Left kidney (tissue), 2 donors: ENCODE data around the gene AGBL5. TPM values are rescaled to one million over a fixed set of nuclear protein-coding genes. Genes with fewer than 3 reads are reported as not detected.
"Not testable (repeated sequence)": the region's sequence is repeated elsewhere in the genome, so short reads cannot be mapped to it uniquely, and the experiment has no call there.

ENCODE experiments used
- DNase-seq: peaks from one replicate; pipeline ENCODE4 v3.0.0-alpha.2; 2013
- polyA plus RNA-seq: library from polyadenylated mRNA; unstranded; fragments of 120-200 nt; gene quantifications from one replicate; pipeline ENCODE4 v1.2.1, GENCODE V29; 2013; ENCODE audit not compliant: insufficient read length

The AGBL5 gene
- polyA plus RNA-seq, 1 donor, result 66.9 TPM

DNA sequence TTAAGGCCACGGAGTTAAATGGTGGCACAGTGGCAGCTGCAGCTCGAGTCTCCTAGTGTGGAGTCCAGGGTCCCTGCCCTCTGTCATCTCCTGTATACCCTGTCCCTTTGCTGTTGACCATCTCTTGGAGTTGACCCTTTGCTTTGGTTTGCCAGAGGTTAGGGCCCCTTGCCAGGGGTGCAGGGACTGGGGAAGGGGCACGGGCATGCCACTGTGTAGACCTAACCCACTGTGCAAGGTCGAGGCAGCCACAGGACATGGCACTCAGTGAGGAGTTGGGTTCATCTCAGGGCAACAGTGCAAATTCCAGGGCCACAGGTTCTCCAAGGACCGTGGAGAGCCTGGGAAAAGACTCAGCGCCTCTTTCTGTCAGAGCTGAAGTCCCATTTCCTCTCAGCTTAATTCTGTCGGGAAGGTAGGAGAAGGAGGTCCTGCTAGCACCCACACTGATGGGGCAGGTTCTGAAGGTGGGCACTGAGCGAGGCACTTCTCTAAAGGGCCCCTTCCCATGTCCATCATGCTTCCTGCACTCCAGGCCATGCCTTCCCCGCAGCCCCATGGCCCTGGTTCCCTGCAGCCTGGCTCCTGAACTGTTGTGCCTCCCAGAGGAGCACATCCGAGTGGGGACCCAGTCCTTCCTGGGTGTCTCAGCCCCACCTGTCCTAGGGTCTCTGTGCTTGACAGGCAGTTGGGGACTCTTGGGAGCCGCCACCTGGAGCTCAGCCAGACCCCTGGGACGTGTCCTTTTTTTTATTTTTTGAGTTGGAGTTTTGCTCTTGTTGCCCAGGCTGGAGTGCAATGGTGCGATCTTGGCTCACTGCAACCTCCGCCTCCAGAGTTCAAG lies 37.9 kb downstream of the AGBL5 start:
- no peak for DNase-seq

DNA sequence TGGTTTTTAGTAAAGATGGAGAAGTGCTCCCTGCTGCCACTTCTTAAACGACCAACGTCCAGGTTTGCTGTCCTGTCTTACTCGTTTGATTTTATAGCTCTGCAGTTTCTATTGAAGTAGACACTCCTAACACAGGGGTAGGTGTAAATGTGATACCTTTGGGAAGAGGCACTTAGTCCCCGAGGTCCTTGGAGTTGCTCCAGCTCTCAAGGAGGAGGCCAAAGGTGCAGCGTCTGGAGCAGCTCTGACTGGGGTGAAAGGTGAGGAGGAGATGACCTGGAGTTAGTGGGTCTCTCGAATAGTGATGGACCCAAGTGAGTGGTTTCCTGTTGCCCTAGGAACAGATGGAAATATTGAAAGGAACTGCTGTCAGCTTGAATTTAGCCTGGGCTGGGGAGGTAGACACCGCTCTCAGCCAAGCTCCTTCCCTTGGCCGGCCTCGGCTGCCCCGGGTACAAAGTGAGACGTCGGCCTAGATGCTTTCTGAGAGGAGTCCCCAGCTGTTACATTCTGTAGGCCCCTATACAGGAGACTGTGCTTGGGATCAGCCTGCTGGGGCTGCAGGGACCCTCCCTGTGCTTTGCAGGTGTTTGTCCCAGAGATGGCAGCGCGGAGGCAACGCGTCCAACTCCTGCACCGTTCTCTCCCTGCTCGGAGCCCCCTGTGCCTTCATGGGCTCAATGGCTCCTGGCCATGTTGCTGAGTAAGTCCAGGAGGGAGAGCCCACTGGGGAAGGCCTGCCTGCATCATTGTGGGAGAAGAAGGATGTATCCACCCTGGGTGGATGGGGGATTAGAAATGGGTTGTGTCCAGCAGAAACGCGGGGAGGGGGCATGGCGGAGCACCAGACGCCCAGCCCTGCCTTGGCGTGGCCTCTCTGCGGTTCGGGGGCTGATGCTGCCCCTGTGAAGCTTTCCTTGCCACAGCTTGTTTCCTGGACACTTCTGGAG lies 40.6 kb downstream of the AGBL5 start:
- no peak for DNase-seq

DNA sequence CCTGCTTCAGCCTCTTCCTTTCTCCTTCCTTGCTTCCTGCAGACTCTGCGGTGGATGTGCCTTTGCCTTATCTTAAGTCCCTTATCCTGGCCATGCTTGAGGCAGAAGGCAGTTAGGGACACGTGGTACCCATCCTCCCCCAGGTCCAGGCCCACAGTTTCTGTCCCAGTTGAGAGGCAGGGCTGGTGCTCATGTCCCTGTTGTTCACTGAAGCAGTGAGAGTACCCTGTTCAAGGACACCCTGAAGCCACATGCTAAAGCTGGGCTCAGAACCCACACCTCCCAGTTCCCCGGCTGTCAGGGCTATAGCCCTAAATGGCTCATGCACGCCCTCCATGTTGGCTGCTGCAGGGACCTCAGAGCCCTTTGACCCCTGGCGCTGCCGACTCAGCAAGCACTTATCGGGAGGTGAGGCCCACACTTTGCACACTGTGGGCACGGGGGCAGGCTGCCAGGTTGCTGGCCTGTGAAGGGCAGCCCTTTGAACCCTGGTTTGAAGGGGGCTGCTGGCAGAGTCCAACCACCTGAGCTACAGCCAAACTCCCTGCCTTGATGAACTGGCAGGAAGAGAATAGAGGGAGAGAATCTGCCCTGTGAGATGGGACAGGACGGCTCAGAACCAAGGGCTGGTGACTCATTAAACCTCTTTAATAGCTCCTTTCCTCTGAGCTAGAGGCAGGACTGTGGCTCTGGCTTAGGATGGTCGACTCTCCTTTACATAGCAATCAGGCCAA lies 41.4 kb downstream of the AGBL5 start:
- no peak for DNase-seq

DNA sequence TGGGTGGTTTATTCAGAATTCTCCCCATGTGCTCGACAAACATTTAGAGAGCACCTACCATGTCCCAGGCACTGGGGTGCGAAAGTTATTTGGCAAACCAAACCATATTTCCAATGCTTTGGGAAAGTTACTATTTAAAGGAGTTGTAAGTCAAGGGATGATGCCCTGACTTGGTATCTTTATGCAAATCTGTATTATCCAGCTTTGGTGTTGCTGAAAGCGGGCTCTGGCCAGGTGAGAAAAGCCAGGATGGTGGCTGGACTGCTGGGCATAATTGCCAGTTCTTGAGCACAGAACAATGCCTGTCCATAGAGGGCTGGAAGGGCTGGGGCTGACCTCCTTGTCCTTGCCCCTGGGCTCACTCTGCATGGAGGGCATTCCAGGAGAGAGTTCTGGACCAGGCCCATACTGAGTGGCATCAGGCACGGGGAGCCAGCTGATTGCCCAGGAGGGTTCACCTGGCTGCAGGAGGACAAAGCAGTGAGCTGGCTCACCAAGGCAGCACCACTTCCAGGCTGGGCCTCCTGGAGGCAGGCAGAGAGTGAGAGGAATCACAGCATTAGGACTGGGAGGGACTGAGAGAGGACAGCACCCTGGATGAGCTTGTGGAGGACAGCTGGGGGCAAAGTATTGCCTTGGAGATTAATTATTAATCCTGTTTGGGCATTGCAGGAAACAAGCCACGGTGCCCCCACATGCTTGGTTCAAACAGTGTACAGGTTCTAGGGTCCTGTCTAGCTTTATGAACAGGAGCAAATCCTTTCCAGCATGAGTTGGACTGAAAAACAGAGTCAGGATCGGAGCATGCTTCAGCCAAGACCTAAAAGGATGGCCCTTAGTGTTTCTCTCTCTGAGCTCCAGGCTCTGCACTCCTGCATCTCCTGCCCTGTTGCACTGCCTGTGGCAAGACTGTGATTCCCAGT lies 42.2 kb downstream of the AGBL5 start:
- no peak for DNase-seq

DNA sequence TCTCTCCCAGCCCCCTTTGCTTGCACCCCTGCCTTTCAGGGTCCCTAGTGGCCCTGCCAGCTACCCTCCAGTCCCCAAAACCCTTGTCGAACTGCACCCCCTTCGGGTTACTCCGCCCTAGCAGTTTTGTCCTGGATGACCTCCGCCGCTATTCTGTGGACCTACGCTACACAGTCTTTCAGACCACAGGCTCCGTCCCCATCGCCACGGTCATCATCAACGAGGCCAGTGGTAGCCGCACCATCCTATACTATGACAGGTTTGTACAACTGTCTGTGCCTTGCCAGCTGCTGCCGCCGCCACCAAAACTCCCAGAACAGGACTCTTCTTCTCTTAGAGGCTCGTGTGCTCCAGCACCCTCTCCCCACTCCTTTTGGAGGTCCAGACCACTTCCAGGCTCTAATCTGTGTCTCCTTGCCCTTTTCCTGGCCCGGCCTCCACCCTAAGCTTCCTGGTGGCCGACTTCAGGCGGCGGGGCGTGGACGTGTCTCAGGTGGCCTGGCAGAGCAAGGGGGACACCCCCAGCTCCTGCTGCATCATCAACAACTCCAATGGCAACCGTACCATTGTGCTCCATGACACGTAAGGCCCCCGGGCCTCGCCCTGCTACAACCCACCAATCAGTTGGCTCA lies 43.0 kb downstream of the AGBL5 start:
- no peak for DNase-seq

DNA sequence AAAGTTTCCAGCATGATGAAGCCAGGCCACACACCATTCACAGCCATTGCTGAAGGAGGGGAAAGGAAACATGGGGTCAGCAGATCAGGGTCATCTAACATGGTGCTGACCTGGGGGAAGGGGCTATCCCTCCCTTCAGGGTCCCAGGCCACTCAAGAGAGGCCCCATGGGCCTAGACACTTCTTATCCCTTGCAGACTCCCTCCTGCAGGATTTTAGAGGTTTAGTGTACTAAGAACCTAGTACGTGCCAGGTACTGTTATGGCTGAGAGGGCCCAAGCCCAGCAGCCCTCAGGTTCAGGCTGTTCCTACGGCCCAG lies 43.9 kb downstream of the AGBL5 start:
- DNase-seq, result no peak

DNA sequence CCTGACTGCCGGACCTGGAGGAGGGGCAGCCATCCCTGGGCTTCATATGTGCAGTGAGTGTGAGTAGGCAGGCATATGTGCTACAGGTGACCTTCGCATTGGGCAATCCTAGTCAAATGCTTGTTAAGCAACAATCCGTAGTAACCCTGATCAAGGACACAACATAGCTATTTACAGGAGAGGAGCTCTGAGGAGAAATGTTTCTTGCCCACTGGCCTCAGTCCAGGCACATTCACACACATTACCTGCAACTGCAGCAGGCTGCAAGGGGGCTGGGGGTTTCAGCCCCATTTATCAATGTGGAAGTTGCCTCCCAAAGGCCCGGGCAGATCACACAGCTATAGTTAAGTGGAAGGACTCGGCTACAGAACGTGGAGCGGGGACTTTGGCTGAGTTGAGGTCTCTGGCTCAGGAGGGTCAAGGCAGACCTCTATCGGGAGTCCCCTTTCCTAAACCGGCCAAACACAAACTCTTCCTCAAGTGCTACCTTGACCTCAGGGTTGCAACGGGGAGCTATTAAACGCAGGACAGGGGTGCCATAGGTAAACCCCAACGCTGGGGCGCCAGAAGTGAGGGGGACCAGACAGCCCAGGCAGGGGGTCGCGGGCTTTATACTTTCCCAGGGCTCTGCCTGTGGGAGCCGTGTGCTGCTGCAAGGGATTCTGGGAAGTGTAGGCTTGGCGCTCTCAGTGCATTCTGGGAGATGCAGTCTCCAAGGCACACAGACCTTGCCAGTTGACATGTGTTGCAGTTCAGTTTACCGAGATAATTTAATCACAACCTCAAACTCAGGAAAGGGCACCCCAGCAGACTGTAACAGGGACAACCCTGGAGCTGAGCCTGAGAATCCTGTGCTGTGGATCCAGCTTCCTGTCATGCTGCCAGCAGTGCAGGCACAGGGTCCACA lies 44.5 kb downstream of the AGBL5 start:
- DNase-seq, result no peak

DNA sequence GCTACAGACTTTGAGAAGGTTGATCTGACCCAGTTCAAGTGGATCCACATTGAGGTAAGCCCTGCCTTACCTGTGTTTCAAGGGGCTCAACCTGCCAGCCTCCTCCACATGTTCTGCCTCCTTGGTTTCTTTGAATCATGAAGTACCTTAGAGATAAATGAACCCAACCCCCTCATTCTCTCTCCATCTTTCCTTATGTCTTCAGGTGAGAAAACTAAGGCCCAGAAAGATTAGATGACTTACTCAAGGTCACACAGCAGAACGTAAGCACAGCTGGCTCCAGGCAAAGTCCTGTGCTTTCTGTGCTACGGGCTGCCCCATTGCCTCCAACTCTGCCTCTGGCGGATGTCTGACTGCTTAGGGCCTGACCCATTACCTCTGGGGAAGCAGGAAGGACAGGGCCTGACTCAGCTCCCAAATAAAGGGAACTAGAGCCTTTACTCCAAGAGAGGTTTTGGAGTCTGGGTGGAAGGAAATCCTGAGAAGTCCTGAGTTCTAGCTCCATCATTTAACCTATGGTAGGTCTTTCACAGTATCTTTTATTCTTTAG lies 45.4 kb downstream of the AGBL5 start:
- no peak for DNase-seq

DNA sequence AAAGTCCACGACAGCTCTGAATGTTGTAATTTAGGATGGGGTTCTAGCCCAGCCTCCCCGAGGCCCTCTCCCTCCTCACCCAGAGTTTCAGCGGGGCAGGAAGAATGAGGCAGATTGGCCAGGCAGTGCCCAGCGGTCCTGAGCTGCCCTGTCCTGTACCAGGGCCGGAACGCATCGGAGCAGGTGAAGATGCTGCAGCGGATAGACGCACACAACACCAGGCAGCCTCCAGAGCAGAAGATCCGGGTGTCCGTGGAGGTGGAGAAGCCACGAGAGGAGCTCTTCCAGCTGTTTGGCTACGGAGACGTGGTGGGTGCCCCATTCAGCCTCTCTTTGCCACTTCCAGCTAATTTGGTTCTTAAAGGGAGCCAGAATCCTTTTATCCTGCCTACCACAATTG lies 45.9 kb downstream of the AGBL5 start:
- no peak for DNase-seq

DNA sequence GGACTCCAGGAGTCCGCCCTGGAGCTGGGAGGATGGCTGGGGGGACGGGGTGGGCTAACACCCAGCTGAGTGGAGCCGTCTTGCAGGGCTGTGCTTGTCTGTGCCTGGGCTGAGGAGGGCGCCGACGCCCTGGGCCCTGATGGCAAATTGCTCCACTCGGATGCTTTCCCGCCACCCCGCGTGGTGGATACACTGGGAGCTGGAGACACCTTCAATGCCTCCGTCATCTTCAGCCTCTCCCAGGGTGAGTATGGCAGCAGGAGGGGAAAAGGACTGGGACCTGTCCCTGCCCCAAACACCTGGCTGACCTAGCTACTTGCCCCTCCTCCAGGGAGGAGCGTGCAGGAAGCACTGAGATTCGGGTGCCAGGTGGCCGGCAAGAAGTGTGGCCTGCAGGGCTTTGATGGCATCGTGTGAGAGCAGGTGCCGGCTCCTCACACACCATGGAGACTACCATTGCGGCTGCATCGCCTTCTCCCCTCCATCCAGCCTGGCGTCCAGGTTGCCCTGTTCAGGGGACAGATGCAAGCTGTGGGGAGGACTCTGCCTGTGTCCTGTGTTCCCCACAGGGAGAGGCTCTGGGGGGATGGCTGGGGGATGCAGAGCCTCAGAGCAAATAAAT lies 48.0 kb downstream of the AGBL5 start:
- DNase-seq, result no peak

DNA sequence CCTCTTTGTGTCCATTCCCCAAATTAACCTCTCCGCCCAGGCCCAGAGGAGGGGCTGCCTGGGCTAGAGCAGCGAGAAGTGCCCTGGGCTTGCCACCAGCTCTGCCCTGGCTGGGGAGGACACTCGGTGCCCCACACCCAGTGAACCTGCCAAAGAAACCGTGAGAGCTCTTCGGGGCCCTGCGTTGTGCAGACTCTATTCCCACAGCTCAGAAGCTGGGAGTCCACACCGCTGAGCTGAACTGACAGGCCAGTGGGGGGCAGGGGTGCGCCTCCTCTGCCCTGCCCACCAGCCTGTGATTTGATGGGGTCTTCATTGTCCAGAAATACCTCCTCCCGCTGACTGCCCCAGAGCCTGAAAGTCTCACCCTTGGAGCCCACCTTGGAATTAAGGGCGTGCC lies 48.6 kb downstream of the AGBL5 start:
- DNase-seq, result no peak

DNA sequence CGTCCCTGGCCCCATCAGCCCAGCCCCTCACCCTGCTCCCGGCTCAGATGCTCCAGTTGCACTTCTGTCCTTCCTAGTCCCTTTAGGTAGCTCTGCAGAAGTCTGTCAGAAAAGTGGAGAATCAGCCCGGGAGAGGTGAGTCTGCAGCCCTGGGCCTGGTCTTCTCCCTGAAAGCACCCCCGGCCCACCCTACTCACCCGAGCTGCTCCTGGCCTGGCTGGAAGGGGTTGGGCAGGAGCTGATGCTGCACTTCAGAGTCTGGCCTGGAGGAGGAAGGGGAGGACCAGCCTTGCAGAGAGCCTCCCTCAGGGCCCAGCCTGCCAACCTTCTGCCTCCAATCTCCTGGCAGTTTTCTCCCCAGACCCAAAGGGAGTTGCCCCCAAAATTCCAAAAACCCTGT lies 50.9 kb downstream of the AGBL5 start:
- DNase-seq, result no peak

DNA sequence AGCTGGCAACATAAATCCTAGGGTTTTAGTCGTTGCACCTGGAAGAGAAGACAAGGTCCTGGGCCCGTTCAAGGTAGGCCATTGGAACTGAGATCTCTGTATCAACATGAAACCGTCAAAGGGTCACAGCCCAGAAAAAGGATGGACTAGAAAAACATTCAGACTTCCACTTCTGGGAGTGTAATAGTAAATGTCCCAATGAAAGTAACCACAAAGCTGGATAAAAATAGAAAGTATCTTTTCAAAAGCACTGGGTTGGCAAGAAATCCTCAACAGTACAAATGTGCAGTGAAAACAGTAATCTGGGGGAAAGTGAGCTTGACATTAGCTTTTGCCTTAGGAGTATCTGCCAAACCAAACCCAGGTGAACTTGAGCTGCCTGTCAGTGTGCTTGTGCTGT lies 54.5 kb downstream of the AGBL5 start:
- no peak for DNase-seq

DNA sequence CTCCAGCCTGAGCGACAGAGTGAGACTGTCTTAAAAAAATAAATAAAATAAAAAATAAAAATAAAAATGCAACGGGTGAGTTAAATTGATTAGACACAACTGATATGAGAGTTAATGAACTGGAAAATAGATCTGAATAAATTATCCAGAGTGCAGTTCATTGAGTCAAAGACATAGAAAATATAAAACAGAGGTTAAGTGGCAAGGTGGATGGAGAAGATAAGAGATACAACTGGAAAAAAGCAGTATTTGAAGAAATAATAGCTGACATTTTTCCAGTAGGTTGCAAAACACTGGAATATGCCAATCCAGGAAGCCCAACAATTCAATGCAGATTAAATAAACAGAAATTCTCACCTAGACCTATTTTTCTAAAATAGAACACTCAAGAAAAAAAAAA lies 56.8 kb downstream of the AGBL5 start:
- DNase-seq, result no peak

DNA sequence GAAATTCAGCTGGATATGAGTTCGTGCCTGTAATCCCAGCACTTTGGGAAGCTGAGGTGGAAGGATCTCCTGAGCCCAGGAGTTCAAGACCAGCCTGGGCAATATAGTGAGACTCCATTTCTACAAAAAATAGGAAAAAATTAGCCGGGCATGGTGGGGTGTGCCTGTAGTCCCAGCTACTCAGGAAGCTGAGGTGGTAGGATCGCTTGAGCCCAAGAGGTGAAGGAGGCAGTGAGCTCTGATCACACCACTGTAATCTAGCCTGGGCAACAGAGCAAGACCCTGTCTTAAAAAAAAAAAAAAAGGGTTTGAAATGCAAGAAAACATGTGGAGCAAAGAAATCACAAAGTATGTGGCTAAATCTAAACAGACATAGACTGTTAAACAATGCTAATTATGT lies 57.6 kb downstream of the AGBL5 start:
- no peak for DNase-seq

DNA sequence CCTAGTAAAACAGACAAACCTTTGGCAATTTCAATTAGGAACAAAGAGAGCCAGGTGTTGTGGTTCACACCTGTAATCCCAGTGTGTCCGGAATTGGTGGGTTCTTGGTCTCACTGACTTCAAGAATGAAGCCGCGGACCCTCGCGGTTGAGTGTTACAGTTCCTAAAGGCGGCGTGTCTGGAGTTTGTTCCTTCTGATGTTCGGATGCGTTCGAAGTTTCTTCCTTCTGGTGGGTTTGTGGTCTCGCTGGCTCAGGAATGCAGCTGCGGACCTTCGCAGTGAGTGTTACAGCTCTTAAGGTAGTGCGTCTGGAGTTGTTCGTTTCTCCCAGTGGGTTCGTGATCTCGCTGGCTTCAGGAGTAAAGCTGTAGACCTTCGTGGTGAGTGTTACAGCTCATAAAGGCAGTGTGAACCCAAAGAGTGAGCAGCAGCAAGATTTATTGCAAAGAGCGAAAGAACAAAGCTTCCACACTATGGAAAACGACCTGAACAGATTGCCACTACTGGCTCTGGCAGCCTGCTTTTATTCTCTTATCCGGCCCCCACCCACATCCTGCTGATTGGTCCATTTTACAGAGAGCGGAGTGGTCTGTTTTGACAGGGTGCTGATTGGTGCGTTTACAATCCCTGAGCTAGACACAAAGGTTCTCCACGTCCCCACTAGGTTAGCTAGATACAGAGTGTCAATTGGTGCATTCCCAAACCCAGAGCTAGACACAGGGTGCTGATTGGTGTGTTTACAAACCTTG lies 59.3 kb downstream of the AGBL5 start:
- not testable (repeated sequence) for DNase-seq

DNA sequence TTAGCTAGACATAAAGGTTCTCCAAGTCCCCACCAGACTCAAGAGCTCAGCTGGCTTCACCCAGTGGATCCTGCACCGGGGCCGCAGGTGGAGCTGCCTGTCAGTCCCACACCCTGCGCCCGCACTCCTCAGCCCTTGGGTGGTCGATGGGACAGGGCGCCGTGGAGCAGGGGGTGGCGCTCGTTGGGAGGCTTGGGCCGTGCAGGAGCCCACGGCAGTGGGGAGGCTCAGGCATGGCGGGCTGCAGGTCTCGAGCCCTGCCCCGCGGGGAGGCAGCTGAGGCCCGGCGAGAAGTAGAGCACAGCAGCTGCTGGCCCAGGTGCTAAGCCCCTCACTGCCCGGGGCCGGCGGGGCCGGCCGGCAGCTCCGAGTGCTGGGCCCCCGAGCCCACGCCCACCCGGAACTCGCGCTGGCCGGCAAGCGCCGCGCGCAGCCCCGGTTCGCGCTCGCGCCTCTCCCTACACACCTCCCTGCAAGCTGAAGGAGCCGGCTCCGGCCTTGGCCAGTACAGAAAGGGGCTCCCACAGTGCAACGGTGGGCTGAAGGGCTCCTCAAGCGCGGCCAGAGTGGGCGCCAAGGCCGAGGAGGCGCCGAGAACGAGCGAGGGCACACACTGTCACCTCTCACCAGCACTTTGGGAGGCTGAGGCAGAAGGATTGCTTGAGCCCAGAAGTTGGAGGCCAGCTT lies 60.1 kb downstream of the AGBL5 start:
- DNase-seq, result not testable (repeated sequence)

DNA sequence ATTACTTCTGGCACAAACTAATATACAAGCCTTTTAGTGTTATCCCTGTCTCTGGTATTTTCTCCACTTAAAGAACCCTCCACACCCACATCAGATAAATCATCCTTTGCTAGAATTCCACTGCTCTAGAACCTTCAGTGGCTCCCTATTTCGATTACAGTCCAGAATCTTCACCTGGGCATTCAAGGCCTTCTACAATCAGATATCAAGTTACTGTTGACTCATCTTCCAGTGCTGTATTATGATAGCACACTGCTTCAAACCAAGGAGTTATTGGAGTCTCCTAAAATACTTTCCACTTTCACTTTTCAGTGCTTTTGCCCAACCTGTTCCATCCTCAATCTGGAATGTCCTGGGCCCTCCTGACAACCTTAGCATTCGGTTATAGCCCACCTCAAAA lies 64.1 kb downstream of the AGBL5 start:
- no peak for DNase-seq
